Fibroblast of skin of back (primary cell): Measurements from ENCODE around the gene CD44.

ENCODE experiments used
- DNase-seq: peaks from one replicate; pipeline ENCODE4 v3.0.0-alpha.2; 2013

The CD44 gene

DNA sequence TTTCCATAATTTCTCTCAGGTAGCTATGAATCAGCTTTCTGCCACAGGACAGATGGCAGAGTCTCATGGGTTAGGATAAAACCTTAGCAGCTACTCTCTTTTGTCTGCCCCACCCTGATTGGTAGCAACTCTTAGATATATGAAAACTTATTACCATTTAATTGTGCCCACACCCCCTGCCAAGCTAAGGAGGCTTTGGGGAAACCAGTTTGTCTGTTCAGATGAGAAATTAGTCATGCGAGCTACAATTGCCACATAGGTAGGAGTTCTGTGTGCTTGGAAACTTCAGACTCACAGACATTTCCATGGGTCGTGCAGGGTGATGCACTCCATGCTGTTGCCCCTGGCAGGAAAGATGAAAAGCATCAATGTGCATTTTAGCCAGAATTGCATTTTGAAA, 39.9 kb downstream of the CD44 start:
- DNase-seq: no peak

DNA sequence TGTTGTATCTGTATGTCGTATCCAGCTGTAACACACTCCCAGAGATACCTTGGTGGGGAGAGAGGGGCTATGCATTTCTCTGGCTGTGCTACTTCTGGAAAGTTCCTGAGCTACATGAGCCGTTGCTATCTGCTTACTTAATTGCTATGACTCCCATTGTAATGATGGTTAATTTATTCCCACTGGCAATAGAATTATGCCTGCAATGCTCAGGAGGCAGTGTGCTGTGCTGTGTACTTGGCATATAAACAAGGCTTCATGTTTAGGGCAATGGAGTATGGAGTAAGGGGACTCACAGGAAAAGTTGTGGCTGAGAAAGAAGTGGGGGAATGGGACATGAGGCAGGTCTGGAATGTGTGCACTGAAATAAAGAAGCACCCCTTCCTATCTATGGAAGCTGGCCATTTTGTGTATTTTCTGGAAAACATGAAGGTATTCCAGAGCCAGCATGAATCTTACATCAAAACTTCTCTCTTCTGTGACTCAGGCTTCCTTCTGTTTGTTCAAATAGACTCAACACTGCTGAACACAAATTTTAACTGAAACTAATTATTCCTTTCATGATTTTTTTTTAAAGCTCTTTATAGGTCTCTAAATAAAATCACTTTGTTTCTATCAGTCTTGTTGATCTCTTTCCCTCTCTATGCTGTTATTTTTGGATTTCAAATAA, 40.6 kb downstream of the CD44 start:
- DNase-seq: peak; percentile 53

DNA sequence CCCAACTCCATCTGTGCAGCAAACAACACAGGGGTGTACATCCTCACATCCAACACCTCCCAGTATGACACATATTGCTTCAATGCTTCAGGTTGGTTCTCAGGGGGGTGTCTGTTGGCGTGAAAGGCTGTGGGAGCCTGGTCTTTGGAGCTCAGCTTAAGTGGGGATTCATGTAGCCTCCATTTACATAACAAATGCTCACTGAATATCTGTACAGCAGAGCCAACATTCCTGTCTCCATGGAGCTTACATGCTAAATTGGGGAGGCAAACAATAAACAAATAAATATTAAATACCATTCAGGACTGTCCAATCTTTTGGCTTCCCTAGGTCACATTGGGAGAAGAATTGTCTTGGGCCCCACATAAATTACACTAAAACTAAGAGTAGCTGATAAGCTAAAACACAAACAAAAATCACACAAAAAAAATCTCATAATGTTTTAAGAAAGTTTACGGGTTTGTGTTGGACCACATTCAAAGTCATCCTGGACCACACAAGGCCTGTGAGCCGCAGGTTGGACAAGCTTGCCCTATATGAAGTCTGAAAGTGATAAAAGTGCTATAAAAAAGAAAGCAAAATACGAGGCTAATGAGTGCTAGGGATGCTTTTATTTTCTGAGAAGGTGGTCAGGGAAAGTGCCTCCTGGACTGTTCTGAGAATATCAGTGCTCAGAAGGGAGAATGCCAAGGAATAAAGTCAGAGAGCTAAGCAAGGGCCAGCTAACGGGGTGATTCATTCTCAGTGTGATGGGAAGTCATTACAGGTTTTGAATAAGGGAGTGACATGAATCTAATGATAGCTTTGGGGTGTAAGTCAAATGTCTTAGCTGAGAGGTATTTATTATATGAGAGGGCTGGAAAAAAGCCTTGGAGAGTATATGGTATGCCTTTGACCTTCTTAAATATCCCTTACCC, 41.6 kb downstream of the CD44 start:
- DNase-seq: no peak

DNA sequence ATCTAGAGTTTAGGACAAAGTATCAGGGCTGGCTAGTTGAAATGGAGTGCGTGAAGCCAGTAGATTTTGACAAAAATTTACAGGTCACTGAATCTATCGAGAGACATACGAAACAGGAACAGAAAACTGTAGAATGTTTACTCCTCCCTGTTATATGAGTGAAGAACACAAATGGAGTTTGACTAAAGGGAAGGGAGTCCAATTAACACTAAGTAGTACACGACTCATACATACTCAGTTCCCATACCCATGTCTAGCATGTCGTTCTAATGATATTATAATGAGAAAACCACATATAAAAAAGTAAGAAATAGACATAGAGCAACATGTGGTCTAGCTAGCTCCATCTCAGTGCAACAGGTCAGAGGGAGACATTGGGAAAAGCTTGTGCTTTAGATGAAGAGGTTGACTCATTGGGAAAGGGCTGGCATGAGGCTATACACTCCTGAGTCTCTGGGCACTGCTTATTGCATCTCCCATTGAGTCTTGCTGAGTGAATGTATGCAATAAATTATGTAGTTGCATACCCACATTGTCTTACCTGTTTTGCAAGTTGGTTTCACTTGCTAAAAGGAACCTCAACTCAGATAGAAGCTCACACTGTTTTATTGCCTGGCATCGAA, 43.5 kb downstream of the CD44 start:
- DNase-seq: no peak

DNA sequence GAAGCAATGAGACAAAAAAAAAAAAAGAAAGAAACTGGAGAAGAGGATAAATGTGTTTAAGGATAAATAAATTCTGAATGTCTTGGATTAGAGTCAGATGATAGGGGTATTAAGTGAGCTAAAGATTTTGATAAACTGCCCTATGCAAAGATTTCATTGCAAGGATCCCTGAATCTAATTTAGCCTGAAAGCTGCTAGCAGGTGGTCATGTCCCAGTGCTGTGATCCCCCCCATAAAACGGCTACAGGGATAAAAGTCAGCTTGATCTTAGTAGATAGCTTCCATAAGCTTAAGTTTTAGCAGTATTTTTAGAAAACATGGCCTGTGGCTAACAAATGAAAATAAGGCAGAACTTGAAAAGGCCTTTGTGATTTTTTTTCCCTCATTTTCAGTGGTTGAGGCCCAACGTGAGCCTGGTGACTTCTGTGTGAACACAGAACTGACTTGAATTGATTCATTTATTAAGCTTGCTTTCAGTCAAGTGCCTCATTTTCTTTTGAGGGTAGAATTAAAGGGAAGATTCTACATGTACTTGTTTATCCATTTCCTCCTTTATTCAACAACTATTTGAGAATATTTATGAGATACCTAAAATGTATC, 44.5 kb downstream of the CD44 start:
- DNase-seq: no peak

DNA sequence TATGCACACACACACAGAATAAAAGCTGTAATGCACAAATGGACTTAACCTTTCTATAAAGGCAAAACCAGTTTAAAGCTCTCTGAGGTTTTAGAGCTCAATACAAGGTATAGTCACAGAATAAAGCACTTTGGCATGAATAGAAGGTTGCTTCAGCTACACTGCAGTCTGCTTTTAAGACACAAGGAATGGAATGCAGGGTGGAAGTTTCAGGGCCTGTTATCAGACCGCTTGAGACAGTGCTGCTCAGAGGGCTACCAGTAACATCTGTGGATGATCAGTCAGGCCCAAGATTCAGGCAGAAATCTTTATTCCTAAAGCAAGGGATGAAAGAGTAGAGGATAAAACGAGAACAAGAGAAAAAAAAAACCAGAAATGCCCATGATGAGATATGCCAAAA, 46.7 kb downstream of the CD44 start:
- no peak for DNase-seq

DNA sequence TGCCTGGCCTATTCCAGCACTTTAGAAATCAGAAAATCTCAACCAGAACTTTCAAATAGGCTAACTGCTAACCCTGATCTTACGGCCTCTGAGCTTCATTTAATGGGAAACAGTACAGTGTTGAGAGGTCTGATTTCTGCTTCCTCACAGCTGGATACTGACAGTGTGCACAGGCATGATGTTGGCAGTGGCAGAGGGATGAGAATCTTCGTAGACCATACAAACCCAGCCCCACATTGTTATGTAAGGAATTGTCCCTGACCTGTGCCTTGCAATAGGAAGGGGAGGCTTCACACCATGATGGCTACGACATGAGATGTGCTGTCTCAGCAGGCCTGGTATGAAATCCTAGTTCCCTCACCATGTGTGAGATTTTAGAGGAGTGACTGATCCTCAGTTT, 49.0 kb downstream of the CD44 start:
- no peak for DNase-seq

DNA sequence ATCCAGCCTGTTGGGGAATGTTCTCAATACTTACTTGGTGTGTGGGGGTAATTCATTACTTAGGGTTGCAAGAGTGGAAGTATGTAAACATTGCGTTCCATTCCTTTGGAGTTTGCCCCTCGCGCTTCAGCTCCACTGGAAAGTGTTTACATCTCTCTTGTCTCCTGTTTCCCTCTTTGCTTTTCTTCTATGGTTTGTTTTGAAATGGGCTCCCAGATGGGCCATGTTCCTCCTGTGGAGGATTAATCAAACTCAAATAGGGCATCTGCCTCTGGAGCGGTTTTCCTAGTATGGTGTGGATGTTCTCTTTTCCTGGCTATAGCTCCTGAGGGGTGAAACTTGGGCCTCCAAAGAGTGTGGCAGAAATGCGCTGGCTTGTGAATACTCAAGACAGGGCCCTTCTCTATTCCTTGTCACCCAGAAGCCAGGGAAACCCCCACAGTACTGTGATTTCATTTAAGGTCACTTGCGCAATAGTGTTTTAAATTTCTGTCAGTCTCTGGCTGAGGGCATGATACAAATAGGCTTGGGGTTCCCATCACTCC, 51.9 kb downstream of the CD44 start:
- no peak for DNase-seq

DNA sequence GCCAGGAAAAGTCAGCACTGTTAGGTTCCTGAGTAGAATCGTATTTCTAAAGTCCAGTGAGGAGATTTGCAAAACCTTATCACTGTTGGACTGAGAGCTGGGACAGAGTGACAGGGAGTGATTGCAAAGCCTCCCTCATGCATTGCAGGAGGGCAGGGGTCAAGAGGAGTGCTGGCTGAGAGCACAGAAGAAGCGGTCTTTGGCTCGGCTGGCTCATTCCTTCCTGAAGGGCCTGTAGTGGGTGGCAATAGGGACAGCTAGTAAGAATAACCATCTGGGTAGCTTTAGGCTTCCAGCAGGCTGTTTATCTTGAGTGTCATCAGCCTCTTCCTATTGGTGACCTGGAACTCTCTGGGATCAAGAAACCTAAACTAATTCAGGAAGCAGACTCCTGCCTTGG, 53.4 kb downstream of the CD44 start:
- DNase-seq: no peak

DNA sequence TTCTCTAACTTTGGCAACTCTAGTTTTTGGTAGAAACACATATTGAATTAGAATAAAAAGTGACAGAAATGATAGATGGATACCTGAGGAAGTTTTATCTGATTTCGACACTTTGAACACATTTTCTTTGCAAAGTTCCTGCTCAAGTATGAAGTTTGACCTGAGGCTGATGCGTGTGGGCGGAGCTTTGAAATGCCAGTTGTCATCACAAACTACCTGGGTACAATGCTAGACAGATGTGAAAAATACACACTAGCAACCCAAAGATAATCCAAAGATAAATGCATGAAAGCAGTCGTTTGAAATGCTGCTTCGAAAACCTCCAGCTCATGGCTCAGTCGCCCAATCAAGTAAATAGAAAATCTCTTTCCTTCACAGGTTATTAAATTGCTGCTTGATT, 54.8 kb downstream of the CD44 start:
- no peak for DNase-seq

DNA sequence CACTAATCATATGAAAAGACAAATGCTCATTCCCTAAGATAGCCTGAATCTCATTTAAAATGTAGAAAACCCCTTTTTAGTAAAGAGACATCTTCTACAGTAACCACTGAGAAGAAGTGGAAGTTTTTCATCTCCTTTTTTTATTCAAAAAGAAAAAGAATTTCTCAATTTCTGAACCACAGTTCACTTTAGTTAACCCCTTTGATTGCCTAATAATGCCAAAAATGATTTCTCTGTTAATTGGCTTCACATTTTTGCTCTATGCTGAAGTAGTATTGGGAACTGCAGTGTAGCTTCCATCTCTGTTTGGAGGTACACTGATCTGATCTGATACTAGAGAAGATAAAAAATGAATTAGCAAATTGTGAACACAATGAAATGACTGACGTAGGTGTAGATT, 58.3 kb downstream of the CD44 start:
- DNase-seq: no peak

DNA sequence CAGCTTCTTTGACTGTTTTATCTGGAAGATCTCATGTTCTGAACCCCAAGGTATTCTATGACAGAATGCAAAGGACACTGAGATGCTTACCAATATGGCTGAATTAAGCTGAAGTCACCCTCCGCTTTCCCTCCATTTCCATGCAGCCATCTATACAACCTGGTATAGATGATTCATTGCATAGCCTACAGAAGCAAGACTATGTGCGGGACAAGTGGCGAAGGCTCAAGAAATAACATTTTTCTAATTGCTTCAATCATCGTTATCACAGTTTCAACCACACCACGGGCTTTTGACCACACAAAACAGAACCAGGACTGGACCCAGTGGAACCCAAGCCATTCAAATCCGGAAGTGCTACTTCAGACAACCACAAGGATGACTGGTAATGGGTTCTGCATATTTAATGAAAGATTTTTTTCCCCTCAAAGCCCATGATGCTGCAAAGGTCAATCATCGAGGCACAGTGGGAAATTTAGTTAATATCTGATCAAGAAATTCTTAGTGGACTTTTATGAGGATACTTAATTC, 61.9 kb downstream of the CD44 start:
- DNase-seq: no peak

DNA sequence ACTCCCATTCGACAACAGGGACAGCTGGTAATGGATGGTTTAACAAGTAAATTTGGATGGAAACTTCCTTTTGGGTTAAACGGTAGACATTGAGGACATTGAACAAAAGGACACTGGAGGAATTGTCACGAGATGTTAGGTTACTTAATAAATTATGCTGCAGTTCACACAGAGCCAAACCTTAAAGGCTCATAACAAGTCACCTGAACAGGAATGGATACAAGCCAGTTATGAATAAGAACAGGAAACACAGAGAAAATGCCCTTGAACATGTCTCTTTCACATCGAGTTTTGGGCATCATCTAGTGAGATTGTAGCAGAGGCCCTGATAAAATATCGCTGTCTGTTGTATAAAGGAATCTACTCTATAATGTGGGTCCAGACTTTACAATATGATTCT, 65.6 kb downstream of the CD44 start:
- DNase-seq: no peak

DNA sequence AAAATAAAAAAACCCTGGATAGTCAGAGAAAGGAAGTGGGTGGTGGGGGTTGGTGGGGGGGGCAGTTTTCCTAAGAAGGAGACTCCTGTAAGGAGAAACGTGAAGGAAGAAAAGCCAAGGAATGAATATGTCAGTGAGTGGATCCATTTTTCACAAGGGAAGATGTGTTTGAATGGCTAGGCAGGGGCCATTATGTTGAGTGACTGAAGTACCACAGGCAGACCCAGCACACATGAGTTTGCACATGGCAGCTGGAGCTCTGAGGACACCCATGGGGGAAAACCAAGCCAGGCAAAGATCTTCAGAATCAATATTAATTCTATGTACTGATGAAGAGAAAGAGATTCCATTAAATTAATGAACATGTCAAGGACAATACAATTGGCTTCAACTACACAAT, 67.6 kb downstream of the CD44 start:
- DNase-seq: no peak

DNA sequence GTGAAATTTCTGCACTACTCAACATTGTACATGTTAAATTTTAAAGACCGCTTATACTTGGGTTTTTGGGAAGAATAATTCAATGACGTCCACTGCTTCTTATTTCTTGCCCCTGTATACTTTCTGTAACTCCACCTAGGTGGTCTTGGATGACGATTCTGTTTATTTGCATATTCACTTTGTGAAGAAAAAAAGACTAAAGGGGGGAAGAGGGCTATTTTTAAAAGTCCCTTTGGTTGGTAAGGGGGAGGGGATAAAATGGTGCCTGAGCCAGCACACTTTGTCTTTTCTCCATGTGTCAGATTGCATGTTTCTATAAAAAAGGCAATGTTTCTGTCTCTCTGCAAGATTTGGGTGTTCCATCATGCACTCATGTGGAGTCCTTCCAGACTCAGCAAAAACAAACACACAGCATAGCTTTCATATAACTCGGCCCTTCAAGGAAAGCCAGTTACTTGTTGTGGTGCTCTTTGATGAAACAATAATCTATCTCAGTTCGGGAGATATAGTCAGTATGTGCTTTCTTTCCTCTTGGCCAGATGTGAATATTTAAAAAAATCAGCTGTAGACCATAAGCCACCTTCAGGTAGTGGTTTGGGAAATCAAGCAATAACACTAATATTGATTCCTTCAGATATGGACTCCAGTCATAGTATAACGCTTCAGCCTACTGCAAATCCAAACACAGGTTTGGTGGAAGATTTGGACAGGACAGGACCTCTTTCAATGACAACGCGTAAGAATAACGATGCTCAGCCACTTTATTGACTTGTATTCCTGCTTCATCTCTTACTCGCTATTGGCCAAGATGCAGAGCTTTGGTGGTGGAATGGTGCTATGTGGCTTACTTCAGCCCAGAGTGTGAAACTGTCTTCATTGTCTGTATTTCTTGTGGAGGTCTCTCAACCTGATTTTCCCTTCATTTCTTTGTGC, 68.8 kb downstream of the CD44 start:
- no peak for DNase-seq

DNA sequence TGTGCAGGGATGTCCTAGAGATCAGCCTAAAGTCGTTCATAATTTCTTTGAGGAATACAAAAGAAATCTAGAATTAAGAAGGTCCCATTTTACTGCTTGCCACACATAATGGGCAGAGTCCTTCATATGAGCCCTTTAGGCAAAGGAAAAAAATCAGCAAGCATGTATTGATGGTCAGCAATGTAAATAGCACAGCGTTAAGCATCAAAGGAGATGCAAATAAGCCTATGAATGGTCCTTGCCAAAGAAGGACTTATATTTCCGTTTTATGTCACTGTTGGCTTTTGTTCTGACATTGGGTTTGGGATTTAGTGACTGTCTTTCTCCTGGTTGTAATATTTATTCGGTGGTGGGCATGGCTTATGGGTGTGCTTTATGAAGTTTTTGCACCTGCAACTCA, 69.8 kb downstream of the CD44 start:
- no peak for DNase-seq

DNA sequence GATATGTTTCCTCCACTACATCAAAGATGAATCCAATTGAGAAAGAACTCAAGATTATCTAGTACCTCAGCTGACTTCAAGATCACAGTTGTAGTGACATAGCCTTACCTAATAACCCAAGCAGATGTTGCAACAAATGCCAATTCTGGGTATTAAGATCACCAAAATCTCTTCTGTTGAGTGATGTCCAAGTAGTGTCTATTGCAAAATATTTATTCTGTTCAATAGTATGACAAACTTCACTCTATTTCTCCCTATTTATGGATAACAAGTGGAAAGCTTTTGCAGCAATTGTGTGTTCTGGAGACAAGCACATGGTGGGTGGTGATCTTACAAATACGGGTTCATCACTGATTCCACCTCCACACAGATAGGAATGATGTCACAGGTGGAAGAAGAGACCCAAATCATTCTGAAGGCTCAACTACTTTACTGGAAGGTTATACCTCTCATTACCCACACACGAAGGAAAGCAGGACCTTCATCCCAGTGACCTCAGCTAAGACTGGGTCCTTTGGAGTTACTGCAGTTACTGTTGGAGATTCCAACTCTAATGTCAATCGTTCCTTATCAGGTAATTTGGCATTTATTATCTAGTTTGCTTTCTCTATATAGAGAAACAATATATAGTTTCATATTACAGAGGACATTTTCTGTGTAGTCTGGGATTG, 72.0 kb downstream of the CD44 start:
- DNase-seq: no peak

DNA sequence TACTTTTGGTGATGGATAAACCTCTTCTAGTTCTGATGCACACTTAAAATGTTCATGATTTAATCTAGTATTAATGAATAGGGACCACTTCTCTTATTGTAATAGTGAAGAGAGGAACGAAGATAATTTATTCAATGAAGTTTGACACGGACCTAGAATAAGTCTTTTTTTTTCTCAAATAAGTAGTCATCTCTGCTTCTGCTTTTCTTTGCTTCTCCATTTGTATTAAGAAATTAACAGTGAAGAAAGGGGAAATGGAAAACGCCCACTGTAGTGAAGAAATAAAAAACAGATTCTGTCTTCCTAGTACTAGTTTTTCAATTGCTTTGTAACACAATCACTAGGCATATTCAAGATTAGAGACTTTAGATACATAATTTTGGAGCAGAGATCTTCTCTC, 73.0 kb downstream of the CD44 start:
- DNase-seq: no peak

DNA sequence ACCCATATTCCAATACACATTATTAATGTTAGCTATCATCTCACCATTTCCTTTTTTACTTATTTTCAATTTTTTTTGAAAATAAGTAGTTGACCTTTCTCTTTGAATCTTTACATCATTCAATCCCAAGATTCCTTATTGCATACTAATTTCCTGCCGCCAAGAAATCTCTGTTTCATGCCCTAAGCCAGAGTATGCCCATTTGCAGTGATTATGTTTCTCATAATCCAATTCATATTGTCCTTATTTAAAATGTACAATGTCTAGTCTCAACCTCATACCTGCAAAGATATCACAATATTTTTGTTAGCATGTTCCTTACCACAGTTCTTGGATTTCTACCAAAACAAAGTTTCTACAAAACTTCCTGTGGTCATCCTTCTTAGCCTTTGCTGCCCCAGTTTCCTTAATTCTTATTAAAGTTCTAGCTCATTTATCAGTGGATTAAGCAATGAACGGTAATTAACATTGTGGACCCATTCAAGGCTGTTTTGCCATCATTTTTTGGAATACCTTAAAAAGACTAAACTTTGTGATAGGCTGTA, 75.3 kb downstream of the CD44 start:
- DNase-seq: peak; percentile 78

DNA sequence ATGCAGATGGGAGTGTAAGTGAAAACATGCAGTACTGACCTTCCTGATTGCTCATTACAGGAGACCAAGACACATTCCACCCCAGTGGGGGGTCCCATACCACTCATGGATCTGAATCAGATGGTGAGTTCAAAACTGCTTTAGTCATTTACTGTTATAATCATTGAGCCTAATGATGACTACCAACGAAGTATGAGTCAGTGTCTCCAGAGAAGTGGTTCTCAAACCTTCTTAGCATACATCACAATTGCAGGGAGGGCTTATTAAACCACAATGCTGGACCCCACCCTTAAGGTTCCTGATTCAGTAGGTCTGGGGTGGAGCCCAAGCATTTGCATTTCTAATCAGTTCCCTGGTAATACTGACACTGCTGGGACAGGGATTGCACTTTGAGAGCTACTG, 75.8 kb downstream of the CD44 start:
- peak; percentile 99 for DNase-seq

DNA sequence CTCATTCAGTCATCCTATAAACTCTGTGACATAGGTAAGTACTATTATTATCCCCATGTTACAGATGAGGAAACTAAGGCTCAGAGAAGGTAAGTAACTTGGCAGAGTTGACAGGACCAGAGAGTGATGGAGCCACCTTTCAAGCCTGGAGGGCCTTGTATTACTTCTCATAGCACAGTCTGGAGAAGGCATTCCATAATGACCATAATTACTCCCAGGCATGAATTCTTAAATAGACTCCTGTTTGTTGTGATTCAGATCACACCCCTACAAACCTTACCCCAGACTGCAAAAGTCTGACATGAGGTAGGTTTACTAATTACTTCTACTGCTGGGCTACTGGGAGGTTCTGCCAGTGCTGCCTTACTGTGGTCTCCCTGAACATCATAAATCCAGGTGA, 77.0 kb downstream of the CD44 start:
- no peak for DNase-seq
